Keratinocyte (primary cell): ENCODE data around the gene CDH7.

Experiments
- CTCF ChIP-seq, 3 experiments: IDR thresholded peaks in 1 of 3; conservative IDR thresholded peaks in 1 of 3; optimal IDR thresholded peaks in 1 of 3; 2 replicates in 2 of 3; 3 replicates in 1 of 3; pipeline versions ENCODE3 to v1.5.1; 2011; ENCODE audit warnings: low read length in 3 of 3, mild to moderate bottlenecking in 3 of 3, moderate library complexity in 2 of 3, control low read depth in 1 of 3, inconsistent platforms in 1 of 3; ENCODE audit not compliant: insufficient read depth in 2 of 3; ENCODE audit errors: extremely low read depth in 1 of 3
- EZH2 ChIP-seq: IDR thresholded peaks from one replicate; pipeline ENCODE4 v1.6.1; 2012; ENCODE audit warnings: inconsistent platforms, mild to moderate bottlenecking, low read length, moderate library complexity

GRCh38 chr18:65749841-65750240 lies 971 bp upstream of the CDH7 start:
- TF ChIP-seq CTCF (optimal IDR thresholded peaks at IDR 0.05 in 1 of 3, IDR thresholded peaks at IDR 0.05 in 1 of 3, conservative IDR thresholded peaks at IDR 0.05 in 1 of 3; ENCODE audit: extremely low read depth in 1 of 3, insufficient read depth in 2 of 3, low read length in 3 of 3) = no peak
- TF ChIP-seq EZH2 = no peak
